Ovary (tissue), 3 donors: ENCODE data around the gene IHH.

Source experiments
- POLR2A ChIP-seq: fragments of 450-650 bp; IDR thresholded peaks from one replicate; pipeline ENCODE4 v1.6.1; 2017; ENCODE audit warnings: antibody characterized with exemption, mild to moderate bottlenecking, moderate library complexity
- TF ChIP-seq, protein P1 (sequence below), 3 donors: fragments of 450-650 bp in 2 of 3; fragments of 200-600 bp in 1 of 3; IDR thresholded peaks; one replicate each; pipeline versions ENCODE4 v1.5.1 to v1.8.0; 2016 to 2022; ENCODE audit warnings: antibody characterized with exemption in 3 of 3, mild to moderate bottlenecking in 1 of 3
- donor health status: DM: no; HTN: no; CAD: no.

DNA sequence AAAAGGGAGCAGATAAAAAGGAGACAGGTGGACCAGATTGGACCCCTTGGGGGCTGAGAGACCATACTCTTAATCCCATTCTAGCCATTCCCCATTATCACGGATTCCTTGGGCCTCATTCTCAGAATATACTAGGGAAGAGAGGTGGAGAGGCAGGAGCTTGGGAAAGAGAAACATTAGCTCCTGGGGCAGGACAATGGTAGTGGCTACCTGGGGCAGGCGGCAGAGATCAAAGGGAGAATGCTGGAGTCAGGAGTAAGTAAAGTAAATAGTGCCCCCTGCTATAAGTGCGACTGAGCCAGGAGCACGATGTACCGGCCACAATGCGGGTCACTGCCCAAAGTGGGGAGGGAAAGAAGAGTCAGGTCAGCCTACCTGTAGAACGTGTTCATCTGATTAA is 20.4 kb upstream of the IHH start:
- TF ChIP-seq, protein P1, sequence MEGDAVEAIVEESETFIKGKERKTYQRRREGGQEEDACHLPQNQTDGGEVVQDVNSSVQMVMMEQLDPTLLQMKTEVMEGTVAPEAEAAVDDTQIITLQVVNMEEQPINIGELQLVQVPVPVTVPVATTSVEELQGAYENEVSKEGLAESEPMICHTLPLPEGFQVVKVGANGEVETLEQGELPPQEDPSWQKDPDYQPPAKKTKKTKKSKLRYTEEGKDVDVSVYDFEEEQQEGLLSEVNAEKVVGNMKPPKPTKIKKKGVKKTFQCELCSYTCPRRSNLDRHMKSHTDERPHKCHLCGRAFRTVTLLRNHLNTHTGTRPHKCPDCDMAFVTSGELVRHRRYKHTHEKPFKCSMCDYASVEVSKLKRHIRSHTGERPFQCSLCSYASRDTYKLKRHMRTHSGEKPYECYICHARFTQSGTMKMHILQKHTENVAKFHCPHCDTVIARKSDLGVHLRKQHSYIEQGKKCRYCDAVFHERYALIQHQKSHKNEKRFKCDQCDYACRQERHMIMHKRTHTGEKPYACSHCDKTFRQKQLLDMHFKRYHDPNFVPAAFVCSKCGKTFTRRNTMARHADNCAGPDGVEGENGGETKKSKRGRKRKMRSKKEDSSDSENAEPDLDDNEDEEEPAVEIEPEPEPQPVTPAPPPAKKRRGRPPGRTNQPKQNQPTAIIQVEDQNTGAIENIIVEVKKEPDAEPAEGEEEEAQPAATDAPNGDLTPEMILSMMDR (IDR thresholded peaks at IDR 0.05) = no peak
- TF ChIP-seq POLR2A = no peak
